Measurements from ENCODE around the gene CHRNB2. TPM values are rescaled to one million over a fixed set of nuclear protein-coding genes. Genes with fewer than 3 reads are reported as not detected.

The CHRNB2 gene
- total and polyA plus RNA-seq, 2 donors (not counting 1 experiment from before 2014, with no cell fraction given), result 0.02 TPM; not detected in 1

DNA sequence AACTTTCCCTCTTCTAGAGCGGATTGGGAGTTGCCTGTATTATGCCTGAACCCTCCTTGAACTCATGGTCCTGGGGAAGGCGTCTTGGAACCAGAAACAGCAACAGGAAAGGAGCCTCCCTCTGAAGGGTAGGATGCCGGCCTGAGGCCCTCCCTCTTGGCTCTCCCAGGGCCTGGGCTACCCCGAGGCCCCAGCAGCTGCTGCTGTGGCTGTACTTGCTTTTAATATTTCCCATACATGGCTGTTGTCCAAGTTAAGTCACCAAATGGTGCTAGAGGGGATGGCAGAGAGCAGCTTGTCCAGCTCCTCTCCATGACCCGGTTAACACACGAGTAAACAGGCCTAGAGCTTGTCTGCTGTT lies 10.5 kb downstream of the CHRNB2 start:
- no peak overlapping the region for H3K4me2 ChIP-seq (ENCODE audit: extremely low read depth, insufficient read depth, low read length)
- peaks cover 13% of the 10 kb centered on the region for H3K36me3 ChIP-seq (ENCODE audit: control insufficient read depth, insufficient read depth, low read length)
- H4K20me1 ChIP-seq (ENCODE audit: control insufficient read depth, extremely low read depth, insufficient read depth, low read length), result no peaks in the 10 kb centered on the region
- no peaks in the 10 kb centered on the region for H3K4me1 ChIP-seq (ENCODE audit: control insufficient read depth, extremely low read depth, insufficient read depth, low read length)
- no peak overlapping the region for H3K9ac ChIP-seq (ENCODE audit: insufficient read depth, low read length)
- H3K27me3 ChIP-seq (ENCODE audit: control insufficient read depth, insufficient read depth, low read length), result no peaks in the 10 kb centered on the region
- peak in 1 of 2 donors; percentile 40 for DNase-seq (ENCODE audit: low read depth in 2 of 2)
- H3K27ac ChIP-seq (ENCODE audit: insufficient read depth, low read length), result no peak overlapping the region
- no peaks in the 10 kb centered on the region for H3K9me3 ChIP-seq (ENCODE audit: control insufficient read depth, insufficient read depth, low read depth, low read length)
- H3K4me3 ChIP-seq (replicated peaks in 1 of 4; ENCODE audit: control extremely low read depth in 1 of 4, insufficient read depth in 1 of 4, low read depth in 3 of 4, low read length in 4 of 4), result no peak overlapping the region
- no peak overlapping the region for H2AFZ ChIP-seq (ENCODE audit: low read length)
- TF ChIP-seq EZH2 (IDR thresholded peaks at IDR 0.05; ENCODE audit: low read length, missing control alignments), result no peak
- TF ChIP-seq, protein P1, sequence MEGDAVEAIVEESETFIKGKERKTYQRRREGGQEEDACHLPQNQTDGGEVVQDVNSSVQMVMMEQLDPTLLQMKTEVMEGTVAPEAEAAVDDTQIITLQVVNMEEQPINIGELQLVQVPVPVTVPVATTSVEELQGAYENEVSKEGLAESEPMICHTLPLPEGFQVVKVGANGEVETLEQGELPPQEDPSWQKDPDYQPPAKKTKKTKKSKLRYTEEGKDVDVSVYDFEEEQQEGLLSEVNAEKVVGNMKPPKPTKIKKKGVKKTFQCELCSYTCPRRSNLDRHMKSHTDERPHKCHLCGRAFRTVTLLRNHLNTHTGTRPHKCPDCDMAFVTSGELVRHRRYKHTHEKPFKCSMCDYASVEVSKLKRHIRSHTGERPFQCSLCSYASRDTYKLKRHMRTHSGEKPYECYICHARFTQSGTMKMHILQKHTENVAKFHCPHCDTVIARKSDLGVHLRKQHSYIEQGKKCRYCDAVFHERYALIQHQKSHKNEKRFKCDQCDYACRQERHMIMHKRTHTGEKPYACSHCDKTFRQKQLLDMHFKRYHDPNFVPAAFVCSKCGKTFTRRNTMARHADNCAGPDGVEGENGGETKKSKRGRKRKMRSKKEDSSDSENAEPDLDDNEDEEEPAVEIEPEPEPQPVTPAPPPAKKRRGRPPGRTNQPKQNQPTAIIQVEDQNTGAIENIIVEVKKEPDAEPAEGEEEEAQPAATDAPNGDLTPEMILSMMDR (conservative IDR thresholded peaks at IDR 0.05 in 1 of 2, IDR thresholded peaks at IDR 0.05 in 1 of 2; ENCODE audit: low read depth in 1 of 2, low read length in 2 of 2), result no peak
- H3K79me2 ChIP-seq (ENCODE audit: control insufficient read depth, insufficient read depth, low read length), result no peaks in the 10 kb centered on the region

DNA sequence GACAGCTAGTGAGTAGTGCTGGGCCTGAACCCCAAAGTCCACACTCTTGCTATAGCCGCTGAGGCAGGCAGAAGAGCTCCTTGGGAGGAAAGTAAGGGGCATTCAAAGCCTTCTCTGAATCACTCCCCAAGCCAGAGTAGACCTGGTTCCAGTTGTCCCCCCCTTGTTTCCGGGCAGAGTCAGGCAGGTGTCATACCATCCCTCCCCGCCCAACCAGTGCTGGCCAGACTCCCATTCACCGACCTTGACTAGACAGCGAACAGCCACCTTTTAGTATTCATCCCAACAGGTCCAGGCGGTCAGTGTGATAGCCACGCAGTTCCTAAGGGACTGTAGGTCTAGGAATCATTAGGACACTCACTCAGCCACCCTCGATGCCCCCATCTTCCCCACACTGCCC lies 11.8 kb downstream of the CHRNB2 start:
- no peak overlapping the region for H3K27ac ChIP-seq (ENCODE audit: insufficient read depth, low read length)
- no peaks in the 10 kb centered on the region for H3K27me3 ChIP-seq (ENCODE audit: control insufficient read depth, insufficient read depth, low read length)
- no peaks in the 10 kb centered on the region for H3K4me1 ChIP-seq (ENCODE audit: control insufficient read depth, extremely low read depth, insufficient read depth, low read length)
- H3K36me3 ChIP-seq (ENCODE audit: control insufficient read depth, insufficient read depth, low read length), result peaks cover 18% of the 10 kb centered on the region
- H3K9me3 ChIP-seq (ENCODE audit: control insufficient read depth, insufficient read depth, low read depth, low read length), result no peaks in the 10 kb centered on the region
- no peak overlapping the region for H3K4me3 ChIP-seq (replicated peaks in 1 of 4; ENCODE audit: control extremely low read depth in 1 of 4, insufficient read depth in 1 of 4, low read depth in 3 of 4, low read length in 4 of 4)
- H3K4me2 ChIP-seq (ENCODE audit: extremely low read depth, insufficient read depth, low read length), result no peak overlapping the region
- H4K20me1 ChIP-seq (ENCODE audit: control insufficient read depth, extremely low read depth, insufficient read depth, low read length), result no peaks in the 10 kb centered on the region
- no peak overlapping the region for H3K9ac ChIP-seq (ENCODE audit: insufficient read depth, low read length)
- no peak overlapping the region for H2AFZ ChIP-seq (ENCODE audit: low read length)
- DNase-seq (ENCODE audit: low read depth in 2 of 2), result no peak
- no peak for TF ChIP-seq EZH2 (IDR thresholded peaks at IDR 0.05; ENCODE audit: low read length, missing control alignments)
- TF ChIP-seq, protein P1 (conservative IDR thresholded peaks at IDR 0.05 in 1 of 2, IDR thresholded peaks at IDR 0.05 in 1 of 2; ENCODE audit: low read depth in 1 of 2, low read length in 2 of 2), result no peak
- H3K79me2 ChIP-seq (ENCODE audit: control insufficient read depth, insufficient read depth, low read length), result no peaks in the 10 kb centered on the region

- Histone ChIP-seq H4K20me1 (ENCODE audit: control insufficient read depth, extremely low read depth, insufficient read depth, low read length) (no peaks in the 10 kb centered on the region), H3K27ac (ENCODE audit: insufficient read depth, low read length) (no peak overlapping the region), H3K27me3 (ENCODE audit: control insufficient read depth, insufficient read depth, low read length) (no peaks in the 10 kb centered on the region), H3K4me2 (ENCODE audit: extremely low read depth, insufficient read depth, low read length) (no peak overlapping the region), H3K9ac (ENCODE audit: insufficient read depth, low read length) (no peak overlapping the region), H3K79me2 (ENCODE audit: control insufficient read depth, insufficient read depth, low read length) (no peaks in the 10 kb centered on the region), H3K9me3 (ENCODE audit: control insufficient read depth, insufficient read depth, low read depth, low read length) (no peaks in the 10 kb centered on the region), H3K36me3 (ENCODE audit: control insufficient read depth, insufficient read depth, low read length) (peaks cover 35% of the 10 kb centered on the region), H3K4me3 (replicated peaks in 1 of 4; ENCODE audit: control extremely low read depth in 1 of 4, insufficient read depth in 1 of 4, low read depth in 3 of 4, low read length in 4 of 4) (no peak overlapping the region), H3K4me1 (ENCODE audit: control insufficient read depth, extremely low read depth, insufficient read depth, low read length) (no peaks in the 10 kb centered on the region), H2AFZ (ENCODE audit: low read length) (no peak overlapping the region)
- TF ChIP-seq EZH2 (IDR thresholded peaks at IDR 0.05; ENCODE audit: low read length, missing control alignments), result no peak
- TF ChIP-seq, protein P1 (conservative IDR thresholded peaks at IDR 0.05 in 1 of 2, IDR thresholded peaks at IDR 0.05 in 1 of 2; ENCODE audit: low read depth in 1 of 2, low read length in 2 of 2), result no peak
- no peak for DNase-seq (ENCODE audit: low read depth in 2 of 2)
These were observed 14.2 kb downstream of the CHRNB2 start for GRCh38 chr1:154581766-154582165.
